HepG2 (cell line): ENCODE measurements around the gene BPIFB4. TPM values are rescaled to one million over a fixed set of nuclear protein-coding genes. Genes with fewer than 3 reads are reported as not detected.
"Not testable (repeated sequence)": the region's sequence is repeated elsewhere in the genome, so short reads cannot be mapped to it uniquely, and the experiment has no call there.

Source experiments
- CCAR2 ChIP-seq: fragments of 200-400 bp; formaldehyde crosslinking; optimal IDR thresholded peaks from 2 replicates; pipeline ENCODE3; 2018; ENCODE audit warnings: low read depth, mild to moderate bottlenecking, low read length, moderate library complexity
- EP300 ChIP-seq, 3 experiments: sonication (generic) in 1 of 3; formaldehyde crosslinking in 1 of 3; IDR thresholded peaks; 2 replicates each; pipeline versions ENCODE4 v1.5.1 to v1.6.1; 2011 to 2020; ENCODE audit warnings: low read depth in 2 of 3, low read length in 2 of 3, borderline replicate concordance in 1 of 3, improper control_type of control experiment in 1 of 3, mild to moderate bottlenecking in 1 of 3, missing genetic modification reagents in 1 of 3, moderate library complexity in 1 of 3
- ETV5 ChIP-seq: IDR thresholded peaks from 2 replicates; pipeline ENCODE4 v1.6.1; 2018; ENCODE audit warnings: missing biosample characterization, missing genetic modification reagents, inconsistent platforms, borderline replicate concordance
- LCORL ChIP-seq, 2 experiments: fragments of 450-650 bp in 1 of 2; sonication (generic) in 1 of 2; formaldehyde crosslinking in 1 of 2; IDR thresholded peaks; 2 replicates each; pipeline versions ENCODE4 v1.5.0 to v1.6.1; 2017 to 2020; ENCODE audit warnings: antibody characterized with exemption in 1 of 2, missing genetic modification reagents in 1 of 2
- MEF2D ChIP-seq: sonication (generic); formaldehyde crosslinking; IDR thresholded peaks from 2 replicates; pipeline ENCODE4 v1.5.1; 2020; ENCODE audit warnings: mild to moderate bottlenecking, missing genetic modification reagents
- MEIS2 ChIP-seq: sonication (generic); formaldehyde crosslinking; IDR thresholded peaks from 2 replicates; pipeline ENCODE4 v1.9.0; 2021; ENCODE audit warnings: mild to moderate bottlenecking, missing genetic modification reagents
- MLX ChIP-seq: IDR thresholded peaks from 2 replicates; pipeline ENCODE4 v1.6.1; 2016
- SAP130 ChIP-seq: IDR thresholded peaks from 2 replicates; pipeline ENCODE4 v1.6.1; 2016; ENCODE audit warnings: low read depth
- SIX4 ChIP-seq: sonication (generic); formaldehyde crosslinking; IDR thresholded peaks from 2 replicates; pipeline ENCODE4 v1.4.0; 2020; ENCODE audit warnings: missing genetic modification reagents
- TCF12 ChIP-seq, 2 experiments: fragments of 450-650 bp in 1 of 2; sonication (generic) in 1 of 2; formaldehyde crosslinking in 1 of 2; IDR thresholded peaks; 2 replicates each; pipeline versions ENCODE4 v1.6.1 to v1.8.0; 2017 to 2022; ENCODE audit warnings: antibody characterized with exemption in 1 of 2, mild to moderate bottlenecking in 1 of 2, missing genetic modification reagents in 1 of 2, moderate library complexity in 1 of 2
- ZMYM3 ChIP-seq: sonication (generic); formaldehyde crosslinking; IDR thresholded peaks from 2 replicates; pipeline ENCODE4 v1.5.1; 2020; ENCODE audit warnings: mild to moderate bottlenecking, missing genetic modification reagents
- ZNF430 ChIP-seq: sonication (generic); formaldehyde crosslinking; IDR thresholded peaks from 2 replicates; pipeline ENCODE4 v1.9.0; 2021; ENCODE audit warnings: mild to moderate bottlenecking, missing genetic modification reagents
- polyA plus RNA-seq, 8 experiments: library from polyadenylated mRNA; depleted of rRNA in 3 of 8; stranded (reverse) in 7 of 8; unstranded in 1 of 8; fragments of >200 nt; fragmentation: Illumina TruSeq in 4 of 8; extraction: Trizol in 4 of 8; gene quantifications; 2 replicates each; pipeline versions ENCODE4 v1.2.1 to v1.2.3, GENCODE V29; 2011 to 2016; ENCODE audit warnings: low read depth in 4 of 8, missing spikeins in 1 of 8, mixed read lengths in 1 of 8; ENCODE audit not compliant: insufficient read depth in 1 of 8
- total RNA-seq, 5 experiments: library from RNA; depleted of rRNA; stranded (reverse); fragments of >200 nt; fragmentation: Illumina TruSeq; extraction: Trizol; gene quantifications; 2 replicates each; pipeline ENCODE4 v1.2.3, GENCODE V29; 2016; ENCODE audit warnings: low read depth in 1 of 5
- TF ChIP-seq, protein P1 (sequence below): IDR thresholded peaks from 2 replicates; pipeline ENCODE4 v1.6.1; 2016; ENCODE audit warnings: mild to moderate bottlenecking
- TF ChIP-seq, protein P2 (sequence below): sonication (generic); formaldehyde crosslinking; IDR thresholded peaks from 2 replicates; pipeline ENCODE4 v1.4.0; 2020; ENCODE audit warnings: mild to moderate bottlenecking, missing genetic modification reagents
- TF ChIP-seq, protein P3 (sequence below): sonication (generic); formaldehyde crosslinking; IDR thresholded peaks from 2 replicates; pipeline ENCODE4 v1.4.0; 2020; ENCODE audit warnings: missing genetic modification reagents, mild to moderate bottlenecking, borderline replicate concordance
- TF ChIP-seq, protein P4 (sequence below): IDR thresholded peaks from 2 replicates; pipeline ENCODE4 v1.6.1; 2018; ENCODE audit warnings: missing genetic modification reagents, mild to moderate bottlenecking, missing compliant biosample characterization

BPIFB4 gene
- total and polyA plus RNA-seq, 2 of the 13 experiments (the other 11 are each of a cell fraction or from before 2014, with no cell fraction given), result 0.09 TPM; not detected in 1

DNA sequence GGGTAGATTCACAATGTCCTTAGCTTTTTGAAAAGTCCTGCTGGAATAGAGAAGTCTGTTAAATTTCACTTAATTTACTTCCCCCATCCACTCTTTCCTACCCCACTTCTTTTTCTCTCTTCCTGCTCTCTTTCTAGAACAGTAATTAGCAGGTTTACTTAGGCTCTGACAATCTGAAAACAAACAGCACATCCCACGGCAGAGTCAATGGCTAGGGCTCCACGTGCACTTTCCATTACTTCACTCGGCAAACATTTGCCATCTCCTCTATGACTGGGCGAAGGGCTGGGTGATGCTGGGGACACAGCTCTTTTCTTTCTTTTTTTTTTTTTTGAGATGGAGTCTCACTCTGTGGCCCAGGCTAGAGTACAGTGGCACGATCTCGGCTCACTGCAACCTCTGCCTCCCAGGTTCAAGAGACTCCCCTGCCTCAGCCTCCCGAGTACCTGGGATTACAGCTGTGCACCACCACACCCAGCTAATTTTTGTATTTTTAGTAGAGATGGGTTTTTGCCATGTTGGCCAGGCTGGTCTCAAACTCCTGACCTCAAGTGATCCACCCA is 26.7 kb downstream of the BPIFB4 start (continued):
- TF ChIP-seq, protein P1, sequence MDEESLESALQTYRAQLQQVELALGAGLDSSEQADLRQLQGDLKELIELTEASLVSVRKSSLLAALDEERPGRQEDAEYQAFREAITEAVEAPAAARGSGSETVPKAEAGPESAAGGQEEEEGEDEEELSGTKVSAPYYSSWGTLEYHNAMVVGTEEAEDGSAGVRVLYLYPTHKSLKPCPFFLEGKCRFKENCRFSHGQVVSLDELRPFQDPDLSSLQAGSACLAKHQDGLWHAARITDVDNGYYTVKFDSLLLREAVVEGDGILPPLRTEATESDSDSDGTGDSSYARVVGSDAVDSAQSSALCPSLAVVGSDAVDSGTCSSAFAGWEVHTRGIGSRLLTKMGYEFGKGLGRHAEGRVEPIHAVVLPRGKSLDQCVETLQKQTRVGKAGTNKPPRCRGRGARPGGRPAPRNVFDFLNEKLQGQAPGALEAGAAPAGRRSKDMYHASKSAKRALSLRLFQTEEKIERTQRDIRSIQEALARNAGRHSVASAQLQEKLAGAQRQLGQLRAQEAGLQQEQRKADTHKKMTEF (CRISPR knock-in tag), result peak; percentile 70; the same call in 1 of the 2 replicates
- TF ChIP-seq SAP130 (CRISPR knock-in tag), result peak; percentile 90
- peak; percentile 59; the same call in 1 of the 2 replicates for TF ChIP-seq SIX4 (CRISPR knock-in tag)
- TF ChIP-seq MLX, result peak; percentile 86
- TF ChIP-seq ZNF430, result peak; percentile 33; the same call in 1 of the 2 replicates
- peak; percentile 53; the same call in 1 of the 2 replicates for TF ChIP-seq ZMYM3
- TF ChIP-seq, protein P2, sequence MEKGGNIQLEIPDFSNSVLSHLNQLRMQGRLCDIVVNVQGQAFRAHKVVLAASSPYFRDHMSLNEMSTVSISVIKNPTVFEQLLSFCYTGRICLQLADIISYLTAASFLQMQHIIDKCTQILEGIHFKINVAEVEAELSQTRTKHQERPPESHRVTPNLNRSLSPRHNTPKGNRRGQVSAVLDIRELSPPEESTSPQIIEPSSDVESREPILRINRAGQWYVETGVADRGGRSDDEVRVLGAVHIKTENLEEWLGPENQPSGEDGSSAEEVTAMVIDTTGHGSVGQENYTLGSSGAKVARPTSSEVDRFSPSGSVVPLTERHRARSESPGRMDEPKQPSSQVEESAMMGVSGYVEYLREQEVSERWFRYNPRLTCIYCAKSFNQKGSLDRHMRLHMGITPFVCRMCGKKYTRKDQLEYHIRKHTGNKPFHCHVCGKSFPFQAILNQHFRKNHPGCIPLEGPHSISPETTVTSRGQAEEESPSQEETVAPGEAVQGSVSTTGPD (CRISPR knock-in tag), result 0 out of 2 replicates have a peak, but pooled peaks have one; percentile 50
- TF ChIP-seq, protein P3, sequence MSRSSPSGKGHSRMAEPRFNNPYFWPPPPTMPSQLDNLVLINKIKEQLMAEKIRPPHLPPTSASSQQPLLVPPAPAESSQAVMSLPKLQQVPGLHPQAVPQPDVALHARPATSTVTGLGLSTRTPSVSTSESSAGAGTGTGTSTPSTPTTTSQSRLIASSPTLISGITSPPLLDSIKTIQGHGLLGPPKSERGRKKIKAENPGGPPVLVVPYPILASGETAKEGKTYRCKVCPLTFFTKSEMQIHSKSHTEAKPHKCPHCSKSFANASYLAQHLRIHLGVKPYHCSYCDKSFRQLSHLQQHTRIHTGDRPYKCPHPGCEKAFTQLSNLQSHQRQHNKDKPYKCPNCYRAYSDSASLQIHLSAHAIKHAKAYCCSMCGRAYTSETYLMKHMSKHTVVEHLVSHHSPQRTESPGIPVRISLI (CRISPR knock-in tag), result peak; percentile 83
- TF ChIP-seq, protein P4, sequence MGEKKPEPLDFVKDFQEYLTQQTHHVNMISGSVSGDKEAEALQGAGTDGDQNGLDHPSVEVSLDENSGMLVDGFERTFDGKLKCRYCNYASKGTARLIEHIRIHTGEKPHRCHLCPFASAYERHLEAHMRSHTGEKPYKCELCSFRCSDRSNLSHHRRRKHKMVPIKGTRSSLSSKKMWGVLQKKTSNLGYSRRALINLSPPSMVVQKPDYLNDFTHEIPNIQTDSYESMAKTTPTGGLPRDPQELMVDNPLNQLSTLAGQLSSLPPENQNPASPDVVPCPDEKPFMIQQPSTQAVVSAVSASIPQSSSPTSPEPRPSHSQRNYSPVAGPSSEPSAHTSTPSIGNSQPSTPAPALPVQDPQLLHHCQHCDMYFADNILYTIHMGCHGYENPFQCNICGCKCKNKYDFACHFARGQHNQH (CRISPR knock-in tag), result 0 out of 2 replicates have a peak, but pooled peaks have one; percentile 55
- TF ChIP-seq EP300 (IDR thresholded peaks at IDR 0.05; ENCODE audit: low read depth in 2 of 2, low read length in 2 of 2), result peak in 1 of 2 experiments; percentile 67; a peak in 2 of 4 replicates
- TF ChIP-seq EP300 (CRISPR knock-in tag; IDR thresholded peaks at IDR 0.05; ENCODE audit: borderline replicate concordance), result peak; percentile 59; the same call in 1 of the 2 replicates
- TF ChIP-seq TCF12, LCORL (IDR thresholded peaks at IDR 0.05): not testable (repeated sequence)
- TF ChIP-seq TCF12 (CRISPR knock-in tag; IDR thresholded peaks at IDR 0.05), result 0 out of 2 replicates have a peak, but pooled peaks have one; percentile 34
- peak; percentile 39; the same call in 1 of the 2 replicates for TF ChIP-seq ETV5 (CRISPR knock-in tag)
- peak; percentile 55 for TF ChIP-seq CCAR2
- peak; percentile 15; the same call in 1 of the 2 replicates for TF ChIP-seq MEIS2
- peak; percentile 52; the same call in 1 of the 2 replicates for TF ChIP-seq MEF2D (CRISPR knock-in tag)
- TF ChIP-seq LCORL (CRISPR knock-in tag; IDR thresholded peaks at IDR 0.05), result peak; percentile 68; the same call in 1 of the 2 replicates
